ENCODE measurements around the gene ATP6V0E2.
"Not testable (repeated sequence)": the region's sequence is repeated elsewhere in the genome, so short reads cannot be mapped to it uniquely, and the experiment has no call there.

ATP6V0E2 gene

GRCh38 chr7:149880638-149881311 is 7.0 kb downstream of the ATP6V0E2 start:
- DNase-seq = no peak

- no peak for DNase-seq
Observed at GRCh38 chr7:149881328-149882247, 7.8 kb downstream of the ATP6V0E2 start.

GRCh38 chr7:149882248-149883047 is 8.7 kb downstream of the ATP6V0E2 start:
- DNase-seq = no peak

- no peak for DNase-seq
Observed at GRCh38 chr7:149883048-149883438, 9.3 kb downstream of the ATP6V0E2 start.

GRCh38 chr7:149883452-149883861 is 9.7 kb downstream of the ATP6V0E2 start:
- DNase-seq = peak; percentile 51

- no peak for DNase-seq
Observed at GRCh38 chr7:149884016-149884415, 10.2 kb downstream of the ATP6V0E2 start.

- DNase-seq = no peak
Observed at GRCh38 chr7:149884541-149884940, 10.8 kb downstream of the ATP6V0E2 start.

GRCh38 chr7:149885191-149886017 is 11.6 kb downstream of the ATP6V0E2 start:
- DNase-seq = no peak

- DNase-seq = no peak
Observed at GRCh38 chr7:149886018-149886415, 12.2 kb downstream of the ATP6V0E2 start.

- no peak for DNase-seq
Observed at GRCh38 chr7:149887311-149887710, 13.5 kb downstream of the ATP6V0E2 start.

GRCh38 chr7:149890715-149891114 is 16.9 kb downstream of the ATP6V0E2 start:
- DNase-seq = not testable (repeated sequence)

GRCh38 chr7:149894957-149895356 is 21.2 kb downstream of the ATP6V0E2 start:
- not testable (repeated sequence) for DNase-seq

GRCh38 chr7:149907776-149908376 is 34.1 kb downstream of the ATP6V0E2 start:
- not testable (repeated sequence) for DNase-seq

- DNase-seq = not testable (repeated sequence)
Observed at GRCh38 chr7:149910219-149910618, 36.5 kb downstream of the ATP6V0E2 start.

GRCh38 chr7:149912126-149912525 is 38.4 kb downstream of the ATP6V0E2 start:
- DNase-seq = not testable (repeated sequence)

GRCh38 chr7:149926414-149926813 is 52.6 kb downstream of the ATP6V0E2 start:
- not testable (repeated sequence) for DNase-seq

All from stimulated activated CD4-positive, alpha-beta T cell treated with anti-CD3 and anti-CD28 coated beads, Interleukin-4, amount 100 ng/mL, for 24 hours (primary cell).